Skeletal muscle satellite cell (primary cell): ENCODE measurements around the gene KCNK10. TPM values are rescaled to one million over a fixed set of nuclear protein-coding genes. Genes with fewer than 3 reads are reported as not detected.
A peak's percentile ranks its signal among the peaks of the same experiment; 100 is the strongest.

ENCODE experiments used
- H3K27me3 ChIP-seq: 2 replicates; pipeline ENCODE4 v1.7.0; 2013; ENCODE audit warnings: low read length; ENCODE audit not compliant: control insufficient read depth, insufficient read depth
- H3K36me3 ChIP-seq: 2 replicates; pipeline ENCODE4 v1.7.0; 2013; ENCODE audit warnings: mild to moderate bottlenecking, control low read depth, low read length; ENCODE audit not compliant: insufficient read depth
- H3K4me1 ChIP-seq: 2 replicates; pipeline ENCODE4 v1.7.0; 2013; ENCODE audit warnings: low read length; ENCODE audit not compliant: control insufficient read depth, insufficient read depth
- H3K4me2 ChIP-seq: 2 replicates; pipeline ENCODE4 v1.7.0; 2013; ENCODE audit warnings: mild to moderate bottlenecking, low read length
- H3K4me3 ChIP-seq: 2 replicates; pipeline ENCODE4 v1.7.0; 2013; ENCODE audit warnings: low read length
- H3K9ac ChIP-seq: 2 replicates; pipeline ENCODE4 v1.7.0; 2013; ENCODE audit warnings: mild to moderate bottlenecking, low read depth, low read length, moderate library complexity
- H3K9me3 ChIP-seq: replicated peaks from 2 replicates; pipeline ENCODE4 v1.7.0; 2013; ENCODE audit warnings: mild to moderate bottlenecking, control low read depth, low read length
- total RNA-seq: library from RNA; depleted of rRNA; stranded (reverse); fragments of >200 nt; gene quantifications from 2 replicates; pipeline ENCODE4 v1.2.3, GENCODE V29; 2012; rRNA removed

KCNK10 gene
- not detected in 2 replicates for total RNA-seq

DNA sequence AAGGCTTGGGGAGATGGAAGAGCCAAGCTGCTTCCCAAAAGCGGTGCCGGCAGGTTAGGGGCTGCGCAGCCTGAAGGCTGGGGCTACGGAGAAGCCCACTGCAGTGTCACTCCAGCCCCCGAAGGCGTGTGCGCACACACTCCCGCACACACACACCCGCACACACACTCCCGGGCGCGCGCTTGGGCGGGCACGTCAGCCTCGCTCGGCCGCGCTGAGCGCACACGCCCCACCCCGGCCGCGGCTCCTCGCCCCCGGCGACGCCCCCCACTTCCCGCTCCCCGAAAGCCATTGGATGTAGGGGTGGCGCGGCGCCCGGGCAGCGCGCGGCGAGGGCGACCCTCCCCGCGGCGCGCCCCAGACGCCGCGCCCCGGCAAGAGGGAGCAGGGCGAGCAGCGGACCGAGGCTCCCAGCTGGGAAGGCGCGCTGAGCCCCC lies at the start of gene KCNK10:
Gene KCNK10, minus strand, starts transcription at position 184 of the 437 bp plus-strand sequence. CDS start 471 bp downstream, outside the sequence.
- Histone ChIP-seq H3K27me3 (peaks cover 85% of the 10 kb centered on the region), H3K4me2 (peak within 1 kb of the TSS; percentile 77), H3K9ac (no peak within 1 kb of the TSS), H3K36me3 (no peaks in the 10 kb centered on the region), H3K9me3 (no peaks in the 10 kb centered on the region), H3K4me1 (no peaks in the 10 kb centered on the region), H3K4me3 (peak within 1 kb of the TSS; percentile 58)

GRCh38 chr14:88369496-88369895 lies 46.4 kb upstream of the KCNK10 start:
- no peaks in the 10 kb centered on the region for H3K36me3 ChIP-seq
- H3K4me3 ChIP-seq: no peak overlapping the region
- H3K4me1 ChIP-seq: no peaks in the 10 kb centered on the region
- no peak overlapping the region for H3K4me2 ChIP-seq
- H3K9me3 ChIP-seq: no peaks in the 10 kb centered on the region
- H3K27me3 ChIP-seq: peaks cover 2% of the 10 kb centered on the region
- no peak overlapping the region for H3K9ac ChIP-seq

DNA sequence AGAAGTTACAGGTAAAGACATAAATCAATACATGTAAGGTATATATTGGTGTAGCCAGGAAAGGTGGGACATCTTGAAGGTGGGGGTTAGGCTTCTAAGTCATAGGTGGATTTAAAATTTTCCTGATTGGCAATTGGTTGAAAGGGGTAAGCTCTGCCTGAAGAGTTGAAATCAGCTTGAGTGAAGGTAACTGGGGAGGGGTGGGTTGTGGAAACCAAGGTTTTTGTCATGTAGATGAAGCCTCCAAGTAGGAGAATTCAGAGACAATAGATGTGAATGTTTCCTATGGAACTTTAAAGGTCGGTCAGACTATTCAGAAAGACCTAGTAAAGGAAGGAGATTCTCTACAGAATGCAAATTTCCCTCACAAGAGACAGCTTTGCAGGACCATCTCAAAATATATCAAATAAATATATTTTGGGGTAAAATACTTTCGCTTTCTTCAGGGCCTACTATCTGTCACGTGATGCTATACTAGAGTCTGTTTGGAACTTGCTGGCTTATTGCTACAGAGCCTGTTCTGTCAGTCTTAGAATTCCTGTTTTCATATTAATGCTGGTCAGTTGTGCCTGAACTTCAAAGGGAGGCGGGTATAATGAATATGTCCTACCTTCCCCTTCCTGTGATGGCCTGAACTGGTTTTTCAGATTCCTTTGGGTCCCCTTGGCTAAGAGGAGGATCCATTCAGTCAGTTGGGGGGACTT lies 41.8 kb upstream of the KCNK10 start:
- Histone ChIP-seq H3K4me3 (no peak overlapping the region), H3K9ac (no peak overlapping the region), H3K36me3 (no peaks in the 10 kb centered on the region), H3K4me2 (no peak overlapping the region), H3K27me3 (peaks cover 12% of the 10 kb centered on the region), H3K4me1 (no peaks in the 10 kb centered on the region), H3K9me3 (no peaks in the 10 kb centered on the region)

- no peak overlapping the region for H3K4me2 ChIP-seq
- no peak overlapping the region for H3K9ac ChIP-seq
- H3K4me3 ChIP-seq: no peak overlapping the region
- no peaks in the 10 kb centered on the region for H3K4me1 ChIP-seq
- no peaks in the 10 kb centered on the region for H3K9me3 ChIP-seq
- peaks cover 12% of the 10 kb centered on the region for H3K27me3 ChIP-seq
- H3K36me3 ChIP-seq: no peaks in the 10 kb centered on the region
Observed at GRCh38 chr14:88363644-88364043, 40.6 kb upstream of the KCNK10 start.

DNA sequence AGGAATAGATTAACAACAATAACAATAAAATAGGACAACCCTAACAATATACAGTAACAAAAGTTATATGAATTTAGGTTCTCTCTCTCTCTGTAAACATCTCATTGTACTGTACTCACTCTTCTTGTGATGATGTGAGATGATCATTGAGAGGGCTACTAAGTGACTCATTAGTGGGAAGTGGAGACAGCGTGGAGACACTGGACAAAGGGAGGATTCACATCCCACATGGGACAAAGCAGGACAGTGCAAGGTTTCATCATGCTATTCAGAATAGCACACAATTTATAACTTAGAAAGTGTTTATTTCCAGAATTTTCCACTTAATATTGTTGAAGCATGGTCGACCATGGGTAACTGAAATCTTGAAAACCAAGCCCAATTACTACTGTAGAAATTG lies 36.4 kb upstream of the KCNK10 start:
- Histone ChIP-seq H3K36me3 (no peaks in the 10 kb centered on the region), H3K27me3 (peaks cover 11% of the 10 kb centered on the region), H3K9ac (no peak overlapping the region), H3K4me1 (no peaks in the 10 kb centered on the region), H3K9me3 (no peaks in the 10 kb centered on the region), H3K4me2 (no peak overlapping the region), H3K4me3 (no peak overlapping the region)

GRCh38 chr14:88354358-88354757 lies 31.3 kb upstream of the KCNK10 start:
- no peak overlapping the region for H3K9ac ChIP-seq
- H3K4me2 ChIP-seq: no peak overlapping the region
- no peaks in the 10 kb centered on the region for H3K4me1 ChIP-seq
- H3K4me3 ChIP-seq: no peak overlapping the region
- H3K27me3 ChIP-seq: peaks cover 3% of the 10 kb centered on the region
- no peaks in the 10 kb centered on the region for H3K36me3 ChIP-seq
- no peaks in the 10 kb centered on the region for H3K9me3 ChIP-seq

GRCh38 chr14:88352698-88353097 lies 29.6 kb upstream of the KCNK10 start:
- H3K4me1 ChIP-seq: no peaks in the 10 kb centered on the region
- no peak overlapping the region for H3K9ac ChIP-seq
- no peak overlapping the region for H3K4me3 ChIP-seq
- no peaks in the 10 kb centered on the region for H3K9me3 ChIP-seq
- H3K36me3 ChIP-seq: no peaks in the 10 kb centered on the region
- H3K27me3 ChIP-seq: peaks cover 3% of the 10 kb centered on the region
- H3K4me2 ChIP-seq: no peak overlapping the region

DNA sequence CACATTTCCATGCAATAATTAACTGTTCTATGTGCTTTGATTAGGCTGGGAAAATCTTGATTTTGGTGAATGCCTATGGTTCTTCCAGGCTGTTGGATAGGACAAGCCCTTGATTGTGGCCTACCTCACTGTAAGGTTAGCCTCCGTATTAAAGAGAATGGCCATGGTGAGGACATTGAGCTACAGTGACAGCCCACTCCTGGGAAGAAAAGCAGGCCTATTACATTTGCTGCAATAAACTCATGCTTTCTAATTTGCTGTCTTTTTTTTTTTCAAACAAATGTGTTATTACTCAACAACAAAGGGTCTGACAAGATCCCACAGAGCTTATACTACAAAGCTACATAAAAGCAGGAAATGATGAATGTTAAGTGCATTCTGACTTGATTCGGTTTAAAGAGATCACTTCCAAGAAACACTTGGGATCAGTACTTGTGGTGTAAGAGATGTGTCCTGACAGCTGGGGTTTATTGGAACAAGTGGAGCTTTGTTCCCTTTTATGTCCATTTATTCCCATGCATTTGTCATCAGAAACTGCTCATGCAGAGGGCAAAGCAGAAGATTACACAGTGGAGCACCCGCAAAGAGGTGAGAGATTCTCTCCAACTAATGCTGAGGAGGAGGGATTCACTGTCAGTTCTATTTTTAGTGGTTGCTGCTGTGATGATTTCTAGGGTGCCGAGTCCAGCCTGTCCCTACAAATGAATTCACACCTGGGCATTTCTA lies 29.1 kb upstream of the KCNK10 start:
- no peak overlapping the region for H3K4me3 ChIP-seq
- H3K4me1 ChIP-seq: no peaks in the 10 kb centered on the region
- H3K9ac ChIP-seq: no peak overlapping the region
- no peaks in the 10 kb centered on the region for H3K9me3 ChIP-seq
- H3K4me2 ChIP-seq: no peak overlapping the region
- H3K36me3 ChIP-seq: no peaks in the 10 kb centered on the region
- peaks cover 3% of the 10 kb centered on the region for H3K27me3 ChIP-seq

- Histone ChIP-seq H3K4me3 (no peak overlapping the region), H3K36me3 (no peaks in the 10 kb centered on the region), H3K27me3 (peaks cover 3% of the 10 kb centered on the region), H3K4me1 (no peaks in the 10 kb centered on the region), H3K9ac (no peak overlapping the region), H3K4me2 (no peak overlapping the region), H3K9me3 (no peaks in the 10 kb centered on the region)
Observed at GRCh38 chr14:88348546-88348945, 25.5 kb upstream of the KCNK10 start.

- H3K4me2 ChIP-seq: no peak overlapping the region
- H3K9ac ChIP-seq: no peak overlapping the region
- H3K27me3 ChIP-seq: peaks cover 3% of the 10 kb centered on the region
- no peaks in the 10 kb centered on the region for H3K4me1 ChIP-seq
- no peaks in the 10 kb centered on the region for H3K36me3 ChIP-seq
- no peak overlapping the region for H3K4me3 ChIP-seq
- H3K9me3 ChIP-seq: no peaks in the 10 kb centered on the region
Observed at GRCh38 chr14:88346048-88346639, 23.1 kb upstream of the KCNK10 start.

- Histone ChIP-seq H3K9me3 (no peaks in the 10 kb centered on the region), H3K36me3 (no peaks in the 10 kb centered on the region), H3K4me3 (no peak overlapping the region), H3K9ac (no peak overlapping the region), H3K27me3 (no peaks in the 10 kb centered on the region), H3K4me2 (no peak overlapping the region), H3K4me1 (no peaks in the 10 kb centered on the region)
Observed at GRCh38 chr14:88342980-88343379, 19.9 kb upstream of the KCNK10 start.
